ENCODE data around the gene CD70.
"Not testable (repeated sequence)": the region's sequence is repeated elsewhere in the genome, so short reads cannot be mapped to it uniquely, and the experiment has no call there.

DNA sequence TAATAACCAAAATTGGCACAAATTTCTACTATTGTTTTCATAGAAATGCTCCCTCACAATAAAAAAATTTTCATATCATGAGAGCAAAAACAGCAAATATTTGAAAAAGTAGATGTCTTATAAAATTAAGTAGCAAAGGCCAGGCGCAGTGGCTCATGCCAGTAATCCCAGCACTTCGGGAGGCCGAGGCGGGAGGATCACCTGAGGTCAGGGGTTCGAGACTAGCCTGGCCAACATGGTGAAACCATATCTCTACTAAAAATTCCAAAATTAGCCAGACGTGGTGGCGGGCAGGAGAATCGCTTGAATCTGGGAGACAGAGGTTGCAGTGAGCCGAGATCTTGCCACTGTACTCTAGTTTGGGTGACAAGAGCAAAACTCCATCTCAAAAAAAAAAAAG is 17.2 kb upstream of the CD70 start:
- TF ChIP-seq, protein P1, sequence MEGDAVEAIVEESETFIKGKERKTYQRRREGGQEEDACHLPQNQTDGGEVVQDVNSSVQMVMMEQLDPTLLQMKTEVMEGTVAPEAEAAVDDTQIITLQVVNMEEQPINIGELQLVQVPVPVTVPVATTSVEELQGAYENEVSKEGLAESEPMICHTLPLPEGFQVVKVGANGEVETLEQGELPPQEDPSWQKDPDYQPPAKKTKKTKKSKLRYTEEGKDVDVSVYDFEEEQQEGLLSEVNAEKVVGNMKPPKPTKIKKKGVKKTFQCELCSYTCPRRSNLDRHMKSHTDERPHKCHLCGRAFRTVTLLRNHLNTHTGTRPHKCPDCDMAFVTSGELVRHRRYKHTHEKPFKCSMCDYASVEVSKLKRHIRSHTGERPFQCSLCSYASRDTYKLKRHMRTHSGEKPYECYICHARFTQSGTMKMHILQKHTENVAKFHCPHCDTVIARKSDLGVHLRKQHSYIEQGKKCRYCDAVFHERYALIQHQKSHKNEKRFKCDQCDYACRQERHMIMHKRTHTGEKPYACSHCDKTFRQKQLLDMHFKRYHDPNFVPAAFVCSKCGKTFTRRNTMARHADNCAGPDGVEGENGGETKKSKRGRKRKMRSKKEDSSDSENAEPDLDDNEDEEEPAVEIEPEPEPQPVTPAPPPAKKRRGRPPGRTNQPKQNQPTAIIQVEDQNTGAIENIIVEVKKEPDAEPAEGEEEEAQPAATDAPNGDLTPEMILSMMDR (IDR thresholded peaks at IDR 0.05), result not testable (repeated sequence)
- not testable (repeated sequence) for TF ChIP-seq POLR2A (IDR thresholded peaks at IDR 0.05)
